CD4-positive, alpha-beta memory T cell (primary cell): ENCODE results near the gene MX2. TPM values are rescaled to one million over a fixed set of nuclear protein-coding genes. Genes with fewer than 3 reads are reported as not detected.

ENCODE experiments used
- CTCF ChIA-PET: fragments of 350-600 bp; sonication (Branson Sonifier 250); formaldehyde crosslinking; loops from one replicate; lab custom pipeline; 2021; ENCODE audit warnings: inconsistent platforms; ENCODE audit not compliant: partially characterized antibody; lab: Charles Lee
- POLR2A ChIA-PET: fragments of 350-600 bp; sonication (Branson Sonifier 250); formaldehyde crosslinking; loops from one replicate; lab custom pipeline; 2021; ENCODE audit not compliant: partially characterized antibody; lab: Charles Lee
- DNase-seq, 5 donors: peaks; one replicate each; pipeline versions ENCODE4 v3.0.0 to v3.0.0-alpha.2; 2020 to 2022; ENCODE audit warnings: mixed read lengths in 1 of 5
- H3K27ac ChIP-seq: one replicate; pipeline ENCODE4 v1.7.0; 2013; ENCODE audit warnings: low read depth, low read length
- H3K27me3 ChIP-seq: 2 replicates; pipeline ENCODE4 v1.7.0; 2013; ENCODE audit warnings: mild to moderate bottlenecking, low read length, moderate library complexity; ENCODE audit not compliant: insufficient read depth
- H3K36me3 ChIP-seq: 2 replicates; pipeline ENCODE4 v1.7.0; 2013; ENCODE audit warnings: mild to moderate bottlenecking, low read length, moderate library complexity; ENCODE audit not compliant: insufficient read depth
- H3K4me1 ChIP-seq: 2 replicates; pipeline ENCODE4 v1.7.0; 2013; ENCODE audit warnings: mild to moderate bottlenecking, low read length, moderate library complexity; ENCODE audit not compliant: insufficient read depth
- H3K4me3 ChIP-seq, 2 donors: one replicate each; pipeline ENCODE4 v1.7.0; 2013; ENCODE audit warnings: low read length in 2 of 2, mild to moderate bottlenecking in 1 of 2
- H3K9me3 ChIP-seq, 2 donors: one replicate each; pipeline ENCODE4 v1.7.0; 2013; ENCODE audit warnings: low read length in 2 of 2, control low read depth in 1 of 2; ENCODE audit not compliant: control insufficient read depth in 1 of 2
- H3K27ac Mint-ChIP-seq, 7 donors: one replicate each; pipeline ENCODE4 v1.8.0; 2020 to 2021; ENCODE audit warnings: mixed read lengths in 7 of 7, mild to moderate bottlenecking in 6 of 7, inconsistent platforms in 3 of 7, moderate library complexity in 3 of 7
- H3K27me3 Mint-ChIP-seq, 2 donors: one replicate each; pipeline ENCODE4 v1.8.0; 2020 to 2021; ENCODE audit warnings: mixed read lengths in 2 of 2
- H3K36me3 Mint-ChIP-seq, 2 donors: one replicate each; pipeline ENCODE4 v1.8.0; 2020 to 2021; ENCODE audit warnings: mixed read lengths in 2 of 2, inconsistent platforms in 1 of 2, mild to moderate bottlenecking in 1 of 2
- H3K4me1 Mint-ChIP-seq, 4 donors: one replicate each; pipeline ENCODE4 v1.8.0; 2020 to 2021; ENCODE audit warnings: mixed read lengths in 4 of 4, mild to moderate bottlenecking in 1 of 4
- H3K4me3 Mint-ChIP-seq, 8 donors: one replicate each; pipeline ENCODE4 v1.8.0; 2020 to 2021; ENCODE audit warnings: mixed read lengths in 8 of 8, mild to moderate bottlenecking in 7 of 8, moderate library complexity in 6 of 8, inconsistent platforms in 3 of 8
- H3K9me3 Mint-ChIP-seq, 8 donors: one replicate each; pipeline ENCODE4 v1.8.0; 2020 to 2021; ENCODE audit warnings: mixed read lengths in 8 of 8, mild to moderate bottlenecking in 5 of 8, inconsistent platforms in 3 of 8, moderate library complexity in 1 of 8
- intact Hi-C: fragments of 100-400 bp; cut with micrococcal nuclease; formaldehyde crosslinking; loops from one replicate; pipeline ENCODE4 v1.15.1; 2023
- polyA plus RNA-seq, 2 donors: library from polyadenylated mRNA; unstranded; fragments of 300-500 nt; fragmentation: Illumina TruSeq; gene quantifications; one replicate each; pipeline ENCODE4 v1.2.3, GENCODE V29; 2021
- total RNA-seq, 2 experiments: library from RNA; stranded (reverse); gene quantifications; one replicate each; pipeline ENCODE4 v1.2.3, GENCODE V29; 2021

The MX2 gene
- total and polyA plus RNA-seq, 4 experiments from 2014 or later, result 29.6 to 107 (median 72.8) TPM

- intact Hi-C loops, result loop anchor here (1.0 kb wide), 1 partner anchor 8 kb away; the partner anchor contains the start of gene MX2
- CTCF ChIA-PET, result interaction anchor here (1.3 to 2.6 kb wide), 5 partner anchors 9 to 87 kb away, joined by 3 to 12 read pairs (median 8); partner anchors contain the start of gene MX1
- H3K4me1 Mint-ChIP-seq, result peaks cover 46 to 86% (median 68%) of the 10 kb centered on the region in 4 donors
- H3K27ac Mint-ChIP-seq, result peak overlapping the region; percentile 90 to 96 (median 94)
- Histone ChIP-seq H3K4me1 (peaks cover 61% of the 10 kb centered on the region), H3K27me3 (no peaks in the 10 kb centered on the region), H3K4me3 (peak overlapping the region; percentile 49 to 80), H3K27ac (peak overlapping the region; percentile 69), H3K9me3 (no peaks in the 10 kb centered on the region), H3K36me3 (peaks cover 8% of the 10 kb centered on the region)
- POLR2A ChIA-PET, result interaction anchor here (1.5 to 6.2 kb wide), 6 partner anchors 9 to 87 kb away, joined by 4 to 67 read pairs (median 12); partner anchors contain the start of genes MX1 and MX2
- peaks cover 26 to 43% of the 10 kb centered on the region in 2 donors for H3K36me3 Mint-ChIP-seq
- H3K9me3 Mint-ChIP-seq, result no peaks in the 10 kb centered on the region
- H3K4me3 Mint-ChIP-seq, result peak overlapping the region; percentile 87 to 97 (median 90)
- DNase-seq, result peak in 4 of 5 donors; percentile 37 to 56 (median 50)
- no peaks in the 10 kb centered on the region for H3K27me3 Mint-ChIP-seq
These were observed 8.4 kb downstream of the MX2 start for GRCh38 chr21:41369920-41370839.

DNA sequence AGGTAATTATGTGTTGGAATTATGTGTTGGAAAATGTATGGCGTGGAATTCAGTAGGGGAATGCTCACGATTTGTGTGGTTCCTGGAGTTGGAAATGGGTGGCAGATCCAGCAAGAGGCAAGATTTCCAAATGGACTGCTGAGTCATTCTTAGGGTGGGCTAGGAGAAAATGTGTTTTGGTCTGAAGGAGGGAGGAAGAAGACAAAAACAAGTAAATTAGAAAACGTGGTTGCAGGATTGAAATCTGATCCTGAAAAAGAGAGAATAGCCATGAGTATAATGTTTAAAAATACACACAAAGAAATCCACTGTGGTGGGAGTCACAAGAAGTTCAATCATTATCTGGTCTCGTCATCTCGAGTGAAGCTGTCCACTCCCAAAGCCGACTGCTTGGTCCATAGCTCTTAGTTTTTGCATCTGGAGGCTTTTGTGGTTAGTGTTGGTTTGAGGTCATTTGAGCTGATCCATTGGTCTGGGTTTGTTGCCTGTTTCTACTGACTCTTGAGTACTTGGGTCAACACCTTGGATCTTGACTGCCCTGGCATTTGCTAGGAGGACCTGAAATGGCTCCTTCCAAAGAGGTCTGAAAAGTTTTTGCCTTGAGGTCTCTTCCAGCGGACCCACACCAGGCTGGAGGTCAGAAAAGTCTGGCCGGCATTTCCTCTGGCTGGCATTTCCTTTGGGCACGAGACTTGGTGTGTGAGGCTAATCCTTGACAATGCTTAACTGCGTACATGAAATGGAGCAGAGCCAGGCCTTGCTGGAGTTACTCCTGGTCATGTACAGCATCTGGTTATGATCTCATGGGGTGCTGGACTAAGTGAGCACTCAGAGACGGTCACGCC lies 9.2 kb downstream of the MX2 start:
- Mint-ChIP-seq H3K4me3 (peak overlapping the region; percentile 87 to 97 (median 90)), H3K27ac (peak overlapping the region in 6 of 7 donors; percentile 90 to 96 (median 94)), H3K27me3 (no peaks in the 10 kb centered on the region), H3K4me1 (peaks cover 40 to 78% (median 60%) of the 10 kb centered on the region in 4 donors), H3K36me3 (peaks cover 18 to 35% of the 10 kb centered on the region in 2 donors), H3K9me3 (no peaks in the 10 kb centered on the region)
- peak overlapping the region in 1 of 2 donors; percentile 0 for H3K4me3 ChIP-seq
- H3K27ac ChIP-seq, result peak overlapping the region; percentile 69
- H3K36me3 ChIP-seq, result no peaks in the 10 kb centered on the region
- H3K4me1 ChIP-seq, result peaks cover 57% of the 10 kb centered on the region
- CTCF ChIA-PET, result interaction anchor here (1.6 to 2.6 kb wide), 3 partner anchors 55 to 88 kb away, joined by 5 to 12 read pairs (median 8); partner anchors contain the start of gene MX1
- intact Hi-C loops, result loop anchor here (1.0 kb wide), 1 partner anchor 9 kb away; the partner anchor contains the start of gene MX2
- H3K9me3 ChIP-seq, result no peaks in the 10 kb centered on the region
- no peak for DNase-seq
- POLR2A ChIA-PET, result interaction anchor here (2.2 to 6.2 kb wide), 3 partner anchors 10 to 55 kb away, joined by 9 to 67 read pairs (median 56); partner anchors contain the start of genes MX1 and MX2
- H3K27me3 ChIP-seq, result no peaks in the 10 kb centered on the region

DNA sequence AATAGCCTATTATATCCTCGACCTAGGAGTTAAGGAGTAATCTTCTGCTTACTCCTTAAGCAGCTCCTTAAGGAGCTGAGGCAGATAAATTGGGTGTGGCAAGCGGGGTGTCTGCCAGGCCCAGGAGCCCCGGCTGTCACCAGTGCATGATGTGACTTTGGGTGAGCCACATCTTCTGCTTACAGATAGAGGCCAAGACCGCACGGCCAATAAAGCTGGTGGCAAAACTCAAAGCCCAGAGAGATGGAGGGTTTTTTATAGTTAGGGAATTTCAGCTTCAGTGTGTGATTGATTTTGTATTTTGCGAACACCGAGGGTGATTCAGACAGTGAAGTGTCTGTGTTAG lies 9.8 kb downstream of the MX2 start:
- Histone ChIP-seq H3K27me3 (no peaks in the 10 kb centered on the region), H3K36me3 (peaks cover under 1% of the 10 kb centered on the region), H3K4me3 (no peak overlapping the region), H3K9me3 (no peaks in the 10 kb centered on the region), H3K4me1 (peaks cover 55% of the 10 kb centered on the region), H3K27ac (no peak overlapping the region)
- Mint-ChIP-seq H3K4me3 (peak overlapping the region in 5 of 8 donors; percentile 54 to 97 (median 90)), H3K36me3 (peaks cover 15 to 35% of the 10 kb centered on the region in 2 donors), H3K27ac (peak overlapping the region in 1 of 7 donors; percentile 95), H3K4me1 (peaks cover 37 to 72% (median 55%) of the 10 kb centered on the region in 4 donors), H3K27me3 (no peaks in the 10 kb centered on the region), H3K9me3 (no peaks in the 10 kb centered on the region)
- CTCF ChIA-PET, result interaction anchor here (1.6 to 1.8 kb wide), 2 partner anchors 9 to 88 kb away, joined by 5 to 6 read pairs; partner anchors contain the start of gene MX2
- POLR2A ChIA-PET, result interaction anchor here (0.9 to 6.2 kb wide), 2 partner anchors 10 to 55 kb away, joined by 4 to 67 read pairs; partner anchors contain the start of gene MX2
- DNase-seq, result no peak
- intact Hi-C loops, result no loop called here

- POLR2A ChIA-PET, result interaction anchor here (0.9 to 6.2 kb wide), 2 partner anchors 12 to 52 kb away, joined by 4 to 67 read pairs; partner anchors contain the start of genes MX1 and MX2
- Mint-ChIP-seq H3K27me3 (no peaks in the 10 kb centered on the region), H3K27ac (peak overlapping the region in 2 of 7 donors; percentile 42 to 71), H3K36me3 (peaks cover 19 to 34% of the 10 kb centered on the region in 2 donors), H3K9me3 (no peaks in the 10 kb centered on the region), H3K4me3 (peak overlapping the region in 1 of 8 donors; percentile 36), H3K4me1 (peaks cover 35 to 62% (median 43%) of the 10 kb centered on the region in 4 donors)
- Histone ChIP-seq H3K9me3 (no peaks in the 10 kb centered on the region), H3K4me3 (no peak overlapping the region), H3K4me1 (peaks cover 52% of the 10 kb centered on the region), H3K27me3 (no peaks in the 10 kb centered on the region), H3K36me3 (peaks cover 16% of the 10 kb centered on the region), H3K27ac (no peak overlapping the region)
- intact Hi-C loops, result no loop called here
- no peak for DNase-seq
- CTCF ChIA-PET, result interaction anchor here (1.1 to 1.8 kb wide), 4 partner anchors 11 to 90 kb away, joined by 3 to 6 read pairs (median 4); partner anchors contain the start of gene MX2
These were observed 11.4 kb downstream of the MX2 start for GRCh38 chr21:41373253-41373652.

DNA sequence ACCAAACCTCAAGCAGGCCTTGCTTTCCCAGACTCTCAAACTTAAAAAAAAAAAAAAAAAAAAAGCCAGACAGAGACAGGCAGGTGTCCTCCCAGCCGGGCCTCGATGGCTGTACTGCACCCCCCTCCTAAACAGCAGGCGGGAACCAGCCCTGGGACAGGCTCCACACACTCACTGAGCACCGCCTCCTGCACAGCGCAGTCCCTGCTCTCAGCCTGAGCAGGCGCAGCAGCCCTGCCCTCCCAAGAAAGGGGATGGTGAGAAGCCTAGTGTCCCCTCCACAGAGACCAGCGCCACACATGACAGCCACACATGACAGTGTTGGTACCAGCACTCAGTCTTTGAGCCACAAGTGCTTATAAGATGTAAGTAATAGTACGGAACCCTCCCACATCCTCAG lies 11.9 kb downstream of the MX2 start:
- no peak overlapping the region for H3K4me3 Mint-ChIP-seq
- no peak for DNase-seq
- ChIA-PET CTCF (no interaction called here), POLR2A (interaction anchor here (6.2 kb wide), 1 partner anchor 13 kb away, joined by 67 read pairs; the partner anchor contains the start of gene MX2)
- H3K27me3 Mint-ChIP-seq, result no peaks in the 10 kb centered on the region
- H3K9me3 ChIP-seq, result no peaks in the 10 kb centered on the region
- H3K9me3 Mint-ChIP-seq, result no peaks in the 10 kb centered on the region
- no peak overlapping the region for H3K4me3 ChIP-seq
- intact Hi-C loops, result no loop called here
- peaks cover 18% of the 10 kb centered on the region for H3K36me3 ChIP-seq
- peaks cover 21 to 30% of the 10 kb centered on the region in 2 donors for H3K36me3 Mint-ChIP-seq
- no peak overlapping the region for H3K27ac ChIP-seq
- peaks cover 33 to 57% (median 40%) of the 10 kb centered on the region in 4 donors for H3K4me1 Mint-ChIP-seq
- H3K27ac Mint-ChIP-seq, result peak overlapping the region in 1 of 7 donors; percentile 12
- H3K27me3 ChIP-seq, result no peaks in the 10 kb centered on the region
- H3K4me1 ChIP-seq, result peaks cover 49% of the 10 kb centered on the region

DNA sequence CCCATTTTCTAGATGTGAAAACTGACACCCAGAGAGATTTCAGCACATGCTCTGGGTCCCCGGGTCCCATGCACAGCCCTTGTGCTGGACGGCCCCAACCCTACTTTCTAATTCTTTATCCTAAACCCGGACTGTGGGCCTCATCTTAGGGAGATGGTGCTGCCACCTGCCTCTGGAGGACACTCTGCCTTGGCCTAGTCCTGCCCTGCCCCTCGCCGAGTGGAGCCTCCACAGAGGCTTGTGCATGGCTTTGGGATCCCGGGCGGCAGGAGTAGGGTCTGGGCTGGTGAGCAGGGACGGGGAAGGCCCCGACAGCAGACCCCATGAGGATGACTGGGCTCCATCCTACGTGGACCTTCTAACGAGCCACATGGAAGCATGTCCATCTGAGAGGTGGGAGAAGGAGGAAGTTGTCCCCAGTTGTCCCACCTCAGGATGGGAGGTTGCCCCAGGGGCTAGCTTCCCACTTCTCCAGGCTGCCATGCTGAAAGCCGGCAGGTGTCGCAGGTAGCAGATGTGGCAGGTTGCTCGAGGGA lies 12.4 kb downstream of the MX2 start:
- ChIA-PET POLR2A (interaction anchor here (6.2 kb wide), 1 partner anchor 13 kb away, joined by 67 read pairs; the partner anchor contains the start of gene MX2), CTCF (no interaction called here)
- intact Hi-C loops, result no loop called here

More for the DNA sequence above, 12.4 kb downstream of the MX2 start:
- peak overlapping the region in 1 of 7 donors; percentile 12 for H3K27ac Mint-ChIP-seq
- H3K4me1 Mint-ChIP-seq, result peaks cover 32 to 52% (median 36%) of the 10 kb centered on the region in 4 donors
- H3K9me3 ChIP-seq, result no peaks in the 10 kb centered on the region
- H3K4me3 ChIP-seq, result no peak overlapping the region
- no peaks in the 10 kb centered on the region for H3K9me3 Mint-ChIP-seq
- no peak overlapping the region for H3K27ac ChIP-seq
- H3K36me3 Mint-ChIP-seq, result peaks cover 21 to 30% of the 10 kb centered on the region in 2 donors
- no peak for DNase-seq
- peaks cover 44% of the 10 kb centered on the region for H3K4me1 ChIP-seq
- peaks cover 23% of the 10 kb centered on the region for H3K36me3 ChIP-seq
- no peaks in the 10 kb centered on the region for H3K27me3 ChIP-seq
- no peak overlapping the region for H3K4me3 Mint-ChIP-seq
- H3K27me3 Mint-ChIP-seq, result no peaks in the 10 kb centered on the region
